ENCODE measurements around the gene RAD51AP2. TPM values are rescaled to one million over a fixed set of nuclear protein-coding genes. Genes with fewer than 3 reads are reported as not detected.

RAD51AP2 gene
- total and polyA plus RNA-seq, 4 donors: 0.46 TPM; not detected in 3

DNA sequence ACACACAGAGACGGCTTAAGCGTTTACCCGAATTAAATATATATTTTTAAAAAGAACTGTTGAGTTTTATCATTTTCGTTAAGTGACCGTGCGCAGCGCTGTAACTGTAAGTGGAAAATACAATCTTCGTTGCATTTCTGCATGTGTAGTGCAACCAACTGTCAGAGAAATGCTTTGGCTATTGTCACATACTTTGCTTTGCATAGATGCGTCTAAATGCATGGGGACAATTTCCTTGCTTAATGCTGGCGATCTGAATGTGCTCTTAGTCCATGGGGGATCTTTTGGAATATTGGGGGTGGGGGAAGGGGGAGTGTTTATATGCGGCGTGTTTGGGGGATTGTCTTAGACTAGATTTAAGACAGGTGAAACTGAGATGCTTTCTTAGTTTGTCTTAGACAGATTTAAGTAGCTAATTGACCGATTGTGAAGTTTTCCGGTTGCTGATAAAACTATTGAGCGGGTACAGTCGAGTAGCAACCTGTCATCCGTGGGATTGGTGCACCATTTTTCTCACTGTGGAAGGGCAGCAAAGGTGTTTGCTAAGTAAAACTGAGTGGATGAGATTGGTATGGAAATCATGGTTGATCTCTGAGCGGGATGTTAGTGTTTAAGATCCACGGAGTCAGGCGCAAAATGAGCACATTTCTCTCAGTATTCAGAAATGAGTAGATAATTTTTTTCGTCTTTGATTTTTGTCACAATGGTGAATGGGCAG, 22.7 kb upstream of the RAD51AP2 start:
- Histone ChIP-seq H3K9me3 (ENCODE audit: control insufficient read depth in 4 of 4, insufficient read depth in 3 of 4, low read length in 3 of 4) (no peaks in the 10 kb centered on the region), H3K36me3 (ENCODE audit: control insufficient read depth in 4 of 4, insufficient read depth in 4 of 4, low read length in 4 of 4) (no peaks in the 10 kb centered on the region), H3K27me3 (ENCODE audit: control insufficient read depth in 3 of 3, insufficient read depth in 3 of 3, low read length in 2 of 3) (peaks cover 0 to 10% (median 8%) of the 10 kb centered on the region in 3 donors), H3K9ac (ENCODE audit: insufficient read depth in 1 of 2, low read length in 2 of 2) (peak overlapping the region in 1 of 2 donors; percentile 54), H3K4me1 (ENCODE audit: control insufficient read depth in 5 of 5, insufficient read depth in 5 of 5, low read length in 5 of 5) (peaks cover 0 to 17% (median 5%) of the 10 kb centered on the region in 5 donors), H3K4me3 (no peak overlapping the region), H3K27ac (ENCODE audit: low read depth in 1 of 2, low read length in 1 of 2) (peak overlapping the region in 1 of 2 donors; percentile 71)
- ATAC-seq (ENCODE audit: insufficient read depth, low FRiP score) (no peak), DNase-seq (no peak)
- TF ChIP-seq, protein P1, sequence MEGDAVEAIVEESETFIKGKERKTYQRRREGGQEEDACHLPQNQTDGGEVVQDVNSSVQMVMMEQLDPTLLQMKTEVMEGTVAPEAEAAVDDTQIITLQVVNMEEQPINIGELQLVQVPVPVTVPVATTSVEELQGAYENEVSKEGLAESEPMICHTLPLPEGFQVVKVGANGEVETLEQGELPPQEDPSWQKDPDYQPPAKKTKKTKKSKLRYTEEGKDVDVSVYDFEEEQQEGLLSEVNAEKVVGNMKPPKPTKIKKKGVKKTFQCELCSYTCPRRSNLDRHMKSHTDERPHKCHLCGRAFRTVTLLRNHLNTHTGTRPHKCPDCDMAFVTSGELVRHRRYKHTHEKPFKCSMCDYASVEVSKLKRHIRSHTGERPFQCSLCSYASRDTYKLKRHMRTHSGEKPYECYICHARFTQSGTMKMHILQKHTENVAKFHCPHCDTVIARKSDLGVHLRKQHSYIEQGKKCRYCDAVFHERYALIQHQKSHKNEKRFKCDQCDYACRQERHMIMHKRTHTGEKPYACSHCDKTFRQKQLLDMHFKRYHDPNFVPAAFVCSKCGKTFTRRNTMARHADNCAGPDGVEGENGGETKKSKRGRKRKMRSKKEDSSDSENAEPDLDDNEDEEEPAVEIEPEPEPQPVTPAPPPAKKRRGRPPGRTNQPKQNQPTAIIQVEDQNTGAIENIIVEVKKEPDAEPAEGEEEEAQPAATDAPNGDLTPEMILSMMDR (IDR thresholded peaks at IDR 0.05; ENCODE audit: control extremely low read depth, extremely low read depth): no peak
- WGBS, 2 donors: 3 to 4% methylated on average over 21 of the region's 21 CpGs

DNA sequence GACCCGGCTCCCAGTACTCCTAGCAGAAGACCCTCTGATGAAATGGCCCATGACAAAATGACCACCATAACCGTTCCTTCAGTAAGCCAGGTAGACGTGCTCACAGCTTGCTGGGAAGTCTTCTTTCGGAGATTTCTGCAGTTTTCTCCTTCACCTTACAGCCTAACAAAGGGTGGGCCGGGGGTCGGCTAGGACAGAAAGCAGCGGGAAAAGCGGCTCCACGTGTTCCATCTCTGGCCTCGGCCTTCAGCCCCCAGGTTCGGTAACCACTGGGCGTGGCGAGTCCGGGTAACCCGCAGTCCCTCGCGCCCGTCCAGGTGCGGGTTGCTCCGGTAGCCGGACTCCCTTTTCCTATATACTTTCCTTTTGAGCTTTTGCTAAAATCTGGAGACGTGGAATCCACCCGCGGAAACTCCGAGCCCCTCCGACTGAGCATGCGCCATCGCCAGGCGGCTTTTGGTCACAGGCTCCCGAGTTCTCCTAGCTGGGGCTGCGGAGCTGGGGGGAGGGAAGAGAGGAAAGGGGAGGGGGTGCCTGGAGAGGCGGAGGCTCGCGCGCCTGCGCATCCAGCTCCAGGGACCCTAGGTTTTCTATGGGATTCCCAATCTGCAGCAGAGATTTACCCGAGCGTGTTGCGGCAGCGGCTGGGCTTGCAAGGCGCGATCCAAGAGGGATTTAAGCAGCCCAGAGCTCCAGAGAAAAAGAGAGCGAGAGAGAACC, 22.0 kb upstream of the RAD51AP2 start, which contains the start of gene VSNL1:
Gene VSNL1, plus strand, starts transcription at position 604 of the 720 bp plus-strand sequence. CDS start 51,379 bp downstream, outside the sequence.
- Histone ChIP-seq H3K27ac (ENCODE audit: low read depth in 1 of 2, low read length in 1 of 2) (peak within 1 kb of the TSS; percentile 21 to 71), H3K4me1 (ENCODE audit: control insufficient read depth in 5 of 5, insufficient read depth in 5 of 5, low read length in 5 of 5) (peaks cover 0 to 14% (median 5%) of the 10 kb centered on the region in 5 donors), H3K27me3 (ENCODE audit: control insufficient read depth in 3 of 3, insufficient read depth in 3 of 3, low read length in 2 of 3) (peaks cover 0 to 10% (median 8%) of the 10 kb centered on the region in 3 donors), H3K9me3 (ENCODE audit: control insufficient read depth in 4 of 4, insufficient read depth in 3 of 4, low read length in 3 of 4) (no peaks in the 10 kb centered on the region), H3K9ac (ENCODE audit: insufficient read depth in 1 of 2, low read length in 2 of 2) (peak within 1 kb of the TSS; percentile 74 to 93), H3K36me3 (ENCODE audit: control insufficient read depth in 4 of 4, insufficient read depth in 4 of 4, low read length in 4 of 4) (no peaks in the 10 kb centered on the region), H3K4me3 (peak within 1 kb of the TSS; percentile 39)
- peak; percentile 98 to 99 (median 99) for DNase-seq
- 2% methylated on average over 42 to 43 of the region's 43 CpGs for WGBS, 2 donors
- TF ChIP-seq, protein P1 (IDR thresholded peaks at IDR 0.05; ENCODE audit: control extremely low read depth, extremely low read depth): no peak
- ATAC-seq (ENCODE audit: insufficient read depth, low FRiP score): peak; percentile 71

DNA sequence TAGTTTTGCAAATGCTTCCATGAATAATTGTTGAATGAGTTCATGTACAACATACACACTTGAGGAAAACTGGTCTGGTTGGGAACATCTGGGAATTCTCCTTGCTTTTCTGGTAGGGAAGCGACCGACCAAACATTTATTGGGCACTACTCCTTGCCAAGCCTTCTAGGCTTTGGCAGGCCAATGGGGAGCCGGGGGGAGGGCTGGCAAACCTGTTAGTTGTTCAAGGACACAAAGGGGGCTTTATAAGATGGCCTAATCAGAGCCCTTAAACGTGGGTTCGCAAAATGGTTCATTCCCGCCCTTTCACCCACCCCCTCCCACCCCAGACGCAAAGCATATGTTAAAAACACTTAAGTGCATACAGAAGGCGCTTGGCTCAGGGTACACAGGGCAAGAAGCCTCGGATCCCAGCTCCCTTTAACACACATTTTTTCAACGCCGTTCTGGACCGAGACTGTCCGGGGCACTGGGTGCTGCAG, 21.4 kb upstream of the RAD51AP2 start:
- DNase-seq: peak; percentile 80 to 85 (median 83)
- peaks cover 0 to 14% (median 5%) of the 10 kb centered on the region in 5 donors for H3K4me1 ChIP-seq (ENCODE audit: control insufficient read depth in 5 of 5, insufficient read depth in 5 of 5, low read length in 5 of 5)
- H3K9ac ChIP-seq (ENCODE audit: insufficient read depth in 1 of 2, low read length in 2 of 2): peak overlapping the region; percentile 74 to 93
- H3K36me3 ChIP-seq (ENCODE audit: control insufficient read depth in 4 of 4, insufficient read depth in 4 of 4, low read length in 4 of 4): no peaks in the 10 kb centered on the region
- ATAC-seq (ENCODE audit: insufficient read depth, low FRiP score): peak; percentile 17
- 6% methylated on average over 13 of the region's 13 CpGs for WGBS, 2 donors
- H3K27me3 ChIP-seq (ENCODE audit: control insufficient read depth in 3 of 3, insufficient read depth in 3 of 3, low read length in 2 of 3): peaks cover 0 to 10% (median 8%) of the 10 kb centered on the region in 3 donors
- peak overlapping the region; percentile 21 to 71 for H3K27ac ChIP-seq (ENCODE audit: low read depth in 1 of 2, low read length in 1 of 2)
- peak overlapping the region; percentile 39 for H3K4me3 ChIP-seq
- no peaks in the 10 kb centered on the region for H3K9me3 ChIP-seq (ENCODE audit: control insufficient read depth in 4 of 4, insufficient read depth in 3 of 4, low read length in 3 of 4)
- TF ChIP-seq, protein P1 (IDR thresholded peaks at IDR 0.05; ENCODE audit: control extremely low read depth, extremely low read depth): no peak
